Neural cell (in vitro differentiated cells): ENCODE results near the gene TVP23C.
"Not testable (repeated sequence)": the region's sequence is repeated elsewhere in the genome, so short reads cannot be mapped to it uniquely, and the experiment has no call there.

ENCODE experiments used
- EP300 ChIP-seq: fragments of 450-650 bp; conservative IDR thresholded peaks from 2 replicates; pipeline ENCODE4 v1.6.1; 2014; ENCODE audit warnings: antibody characterized with exemption, mild to moderate bottlenecking, moderate library complexity; ENCODE audit not compliant: poor library complexity, severe bottlenecking
- EZH2 ChIP-seq: fragments of 200-600, 300-800 bp; shearing (Covaris generic), sonication (generic); IDR thresholded peaks from 2 replicates; pipeline ENCODE4 v1.6.1; 2014; ENCODE audit warnings: antibody characterized with exemption, low read length, borderline replicate concordance, mild to moderate bottlenecking; ENCODE audit not compliant: insufficient read depth, poor library complexity, severe bottlenecking
- MXI1 ChIP-seq: fragments of 450-650 bp; conservative IDR thresholded peaks from 2 replicates; pipeline ENCODE4 v1.6.1; 2014; ENCODE audit warnings: antibody characterized with exemption, mild to moderate bottlenecking; ENCODE audit not compliant: poor library complexity, severe bottlenecking
- RAD21 ChIP-seq: fragments of 450-650 bp; conservative IDR thresholded peaks from 2 replicates; pipeline ENCODE4 v1.6.1; 2014; ENCODE audit warnings: antibody characterized with exemption, mild to moderate bottlenecking, moderate library complexity
- SMC3 ChIP-seq: fragments of 450-650 bp; conservative IDR thresholded peaks from 2 replicates; pipeline ENCODE4 v1.6.1; 2014; ENCODE audit warnings: antibody characterized with exemption, mild to moderate bottlenecking, moderate library complexity; ENCODE audit not compliant: poor library complexity
- TAF1 ChIP-seq: IDR thresholded peaks from 2 replicates; pipeline ENCODE4 v1.6.1; 2012; ENCODE audit warnings: low read depth
- TF ChIP-seq, protein P1 (sequence below): fragments of 450-650 bp; IDR thresholded peaks from 2 replicates; pipeline ENCODE4 v1.5.1; 2014; ENCODE audit warnings: antibody characterized with exemption, mild to moderate bottlenecking, moderate library complexity; ENCODE audit not compliant: poor library complexity, severe bottlenecking
- TF ChIP-seq, protein P2 (sequence below): IDR thresholded peaks from 2 replicates; pipeline ENCODE4 v1.6.1; 2012; ENCODE audit warnings: borderline replicate concordance

DNA sequence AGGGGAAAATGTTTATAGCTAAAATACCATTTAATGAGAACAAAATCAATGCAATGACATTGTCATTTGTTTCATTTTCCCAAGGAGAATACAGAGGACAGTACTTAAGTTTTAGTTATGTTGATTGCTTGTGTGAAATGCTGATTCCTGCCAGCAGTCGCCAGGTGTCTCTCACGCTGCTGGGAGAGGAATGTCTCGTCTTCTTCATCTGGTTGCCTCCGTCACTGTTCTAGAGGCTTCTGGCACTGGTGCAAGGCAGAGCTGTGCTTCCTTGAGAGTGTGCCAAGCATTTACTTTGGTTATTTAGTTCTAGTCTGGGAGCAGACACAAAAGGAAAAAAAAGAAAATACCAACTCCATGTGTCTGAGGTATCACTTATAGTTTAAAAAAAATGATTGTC is 10.6 kb upstream of the TVP23C start:
- not testable (repeated sequence) for TF ChIP-seq RAD21, EP300, MXI1, SMC3, EZH2, TAF1
- TF ChIP-seq, protein P1, sequence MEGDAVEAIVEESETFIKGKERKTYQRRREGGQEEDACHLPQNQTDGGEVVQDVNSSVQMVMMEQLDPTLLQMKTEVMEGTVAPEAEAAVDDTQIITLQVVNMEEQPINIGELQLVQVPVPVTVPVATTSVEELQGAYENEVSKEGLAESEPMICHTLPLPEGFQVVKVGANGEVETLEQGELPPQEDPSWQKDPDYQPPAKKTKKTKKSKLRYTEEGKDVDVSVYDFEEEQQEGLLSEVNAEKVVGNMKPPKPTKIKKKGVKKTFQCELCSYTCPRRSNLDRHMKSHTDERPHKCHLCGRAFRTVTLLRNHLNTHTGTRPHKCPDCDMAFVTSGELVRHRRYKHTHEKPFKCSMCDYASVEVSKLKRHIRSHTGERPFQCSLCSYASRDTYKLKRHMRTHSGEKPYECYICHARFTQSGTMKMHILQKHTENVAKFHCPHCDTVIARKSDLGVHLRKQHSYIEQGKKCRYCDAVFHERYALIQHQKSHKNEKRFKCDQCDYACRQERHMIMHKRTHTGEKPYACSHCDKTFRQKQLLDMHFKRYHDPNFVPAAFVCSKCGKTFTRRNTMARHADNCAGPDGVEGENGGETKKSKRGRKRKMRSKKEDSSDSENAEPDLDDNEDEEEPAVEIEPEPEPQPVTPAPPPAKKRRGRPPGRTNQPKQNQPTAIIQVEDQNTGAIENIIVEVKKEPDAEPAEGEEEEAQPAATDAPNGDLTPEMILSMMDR, result not testable (repeated sequence)
- TF ChIP-seq, protein P2, sequence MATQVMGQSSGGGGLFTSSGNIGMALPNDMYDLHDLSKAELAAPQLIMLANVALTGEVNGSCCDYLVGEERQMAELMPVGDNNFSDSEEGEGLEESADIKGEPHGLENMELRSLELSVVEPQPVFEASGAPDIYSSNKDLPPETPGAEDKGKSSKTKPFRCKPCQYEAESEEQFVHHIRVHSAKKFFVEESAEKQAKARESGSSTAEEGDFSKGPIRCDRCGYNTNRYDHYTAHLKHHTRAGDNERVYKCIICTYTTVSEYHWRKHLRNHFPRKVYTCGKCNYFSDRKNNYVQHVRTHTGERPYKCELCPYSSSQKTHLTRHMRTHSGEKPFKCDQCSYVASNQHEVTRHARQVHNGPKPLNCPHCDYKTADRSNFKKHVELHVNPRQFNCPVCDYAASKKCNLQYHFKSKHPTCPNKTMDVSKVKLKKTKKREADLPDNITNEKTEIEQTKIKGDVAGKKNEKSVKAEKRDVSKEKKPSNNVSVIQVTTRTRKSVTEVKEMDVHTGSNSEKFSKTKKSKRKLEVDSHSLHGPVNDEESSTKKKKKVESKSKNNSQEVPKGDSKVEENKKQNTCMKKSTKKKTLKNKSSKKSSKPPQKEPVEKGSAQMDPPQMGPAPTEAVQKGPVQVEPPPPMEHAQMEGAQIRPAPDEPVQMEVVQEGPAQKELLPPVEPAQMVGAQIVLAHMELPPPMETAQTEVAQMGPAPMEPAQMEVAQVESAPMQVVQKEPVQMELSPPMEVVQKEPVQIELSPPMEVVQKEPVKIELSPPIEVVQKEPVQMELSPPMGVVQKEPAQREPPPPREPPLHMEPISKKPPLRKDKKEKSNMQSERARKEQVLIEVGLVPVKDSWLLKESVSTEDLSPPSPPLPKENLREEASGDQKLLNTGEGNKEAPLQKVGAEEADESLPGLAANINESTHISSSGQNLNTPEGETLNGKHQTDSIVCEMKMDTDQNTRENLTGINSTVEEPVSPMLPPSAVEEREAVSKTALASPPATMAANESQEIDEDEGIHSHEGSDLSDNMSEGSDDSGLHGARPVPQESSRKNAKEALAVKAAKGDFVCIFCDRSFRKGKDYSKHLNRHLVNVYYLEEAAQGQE, result not testable (repeated sequence)
